ENCODE data around the gene MEF2B.
"Not testable (repeated sequence)": the region's sequence is repeated elsewhere in the genome, so short reads cannot be mapped to it uniquely, and the experiment has no call there.

Gene MEF2B

GRCh38 chr19:19154768-19155494, 15.1 kb downstream of the MEF2B start:
- no peak for DNase-seq

- DNase-seq, result no peak
Observed at GRCh38 chr19:19152668-19153384, 17.2 kb downstream of the MEF2B start.

- DNase-seq, result no peak
Observed at GRCh38 chr19:19151418-19151817, 18.6 kb downstream of the MEF2B start.

GRCh38 chr19:19149435-19149834, 20.6 kb downstream of the MEF2B start:
- no peak for DNase-seq

GRCh38 chr19:19148504-19148903, 21.6 kb downstream of the MEF2B start:
- DNase-seq, result not testable (repeated sequence)

- no peak for DNase-seq
Observed at GRCh38 chr19:19147344-19147743, 22.7 kb downstream of the MEF2B start.

GRCh38 chr19:19146865-19147264, 23.2 kb downstream of the MEF2B start:
- DNase-seq, result no peak

- peak; percentile 16 for DNase-seq
Observed at GRCh38 chr19:19145684-19146608, 24.1 kb downstream of the MEF2B start.

- DNase-seq, result no peak
Observed at GRCh38 chr19:19145281-19145680, 24.8 kb downstream of the MEF2B start.

- DNase-seq, result no peak
Observed at GRCh38 chr19:19142347-19142746, 27.7 kb downstream of the MEF2B start.

- no peak for DNase-seq
Observed at GRCh38 chr19:19140476-19140875, 29.6 kb downstream of the MEF2B start.

GRCh38 chr19:19139876-19140229, 30.2 kb downstream of the MEF2B start:
- DNase-seq, result no peak

GRCh38 chr19:19138109-19138981, 31.7 kb downstream of the MEF2B start, which contains the start of gene TMEM161A:
Gene TMEM161A (minus strand): TSS chr19:19138478. CDS start chr19:19138428, 50 bp downstream.
- DNase-seq, result peak; percentile 95

GRCh38 chr19:19137556-19138108, 32.4 kb downstream of the MEF2B start:
- DNase-seq, result no peak

GRCh38 chr19:19135713-19136112, 34.4 kb downstream of the MEF2B start:
- not testable (repeated sequence) for DNase-seq

- peak; percentile 70 for DNase-seq
Observed at GRCh38 chr19:19134687-19135158, 35.3 kb downstream of the MEF2B start.

- no peak for DNase-seq
Observed at GRCh38 chr19:19133985-19134384, 36.1 kb downstream of the MEF2B start.

GRCh38 chr19:19132912-19133311, 37.2 kb downstream of the MEF2B start:
- no peak for DNase-seq

GRCh38 chr19:19131989-19132388, 38.1 kb downstream of the MEF2B start:
- DNase-seq, result no peak

GRCh38 chr19:19126102-19126501, 44.0 kb downstream of the MEF2B start:
- DNase-seq, result no peak

- no peak for DNase-seq
Observed at GRCh38 chr19:19123386-19123785, 46.7 kb downstream of the MEF2B start.

- DNase-seq, result no peak
Observed at GRCh38 chr19:19122902-19123301, 47.2 kb downstream of the MEF2B start.
